ENCODE measurements around the gene SMIM12. TPM values are rescaled to one million over a fixed set of nuclear protein-coding genes. Genes with fewer than 3 reads are reported as not detected.

Gene SMIM12
- total RNA-seq, 3 donors from 2014 or later: 25.0 to 36.7 (median 29.6) TPM

- TF ChIP-seq POLR2A (IDR thresholded peaks at IDR 0.05) (no peak), CTCF (IDR thresholded peaks at IDR 0.05) (no peak), POLR2AphosphoS5 (IDR thresholded peaks at IDR 0.05) (no peak)
- Histone ChIP-seq H3K4me3 (peak overlapping the region; percentile 32 to 62 (median 33)), H3K9me3 (no peaks in the 10 kb centered on the region), H3K36me3 (no peaks in the 10 kb centered on the region), H3K4me1 (no peaks in the 10 kb centered on the region), H3K27ac (no peak overlapping the region), H3K27me3 (peaks cover 7 to 47% of the 10 kb centered on the region in 2 donors)
- intact Hi-C loops (cut with DNase I; ENCODE audit: low total_unique reads): no loop called here
- no peak for DNase-seq (ENCODE audit: low spot score in 2 of 2)
Measured at GRCh38 chr1:34885405-34886247, 26.1 kb upstream of the SMIM12 start.

- peak overlapping the region in 1 of 3 donors; percentile 62 for H3K4me3 ChIP-seq
- intact Hi-C loops (cut with DNase I; ENCODE audit: low total_unique reads): no loop called here
- H3K9me3 ChIP-seq: no peaks in the 10 kb centered on the region
- no peak overlapping the region for H3K27ac ChIP-seq
- DNase-seq (ENCODE audit: low spot score in 2 of 2): no peak
- peaks cover 7 to 42% of the 10 kb centered on the region in 2 donors for H3K27me3 ChIP-seq
- H3K4me1 ChIP-seq: no peaks in the 10 kb centered on the region
- no peaks in the 10 kb centered on the region for H3K36me3 ChIP-seq
- TF ChIP-seq POLR2A (IDR thresholded peaks at IDR 0.05): no peak
- TF ChIP-seq POLR2AphosphoS5 (IDR thresholded peaks at IDR 0.05): no peak
- no peak for TF ChIP-seq CTCF (IDR thresholded peaks at IDR 0.05)
Measured at GRCh38 chr1:34884961-34885360, 25.4 kb upstream of the SMIM12 start.

- Histone ChIP-seq H3K9me3 (no peaks in the 10 kb centered on the region), H3K4me3 (no peak overlapping the region), H3K36me3 (no peaks in the 10 kb centered on the region), H3K27me3 (peaks cover 7 to 42% of the 10 kb centered on the region in 2 donors), H3K27ac (no peak overlapping the region), H3K4me1 (no peaks in the 10 kb centered on the region)
- intact Hi-C loops (cut with DNase I; ENCODE audit: low total_unique reads): no loop called here
- TF ChIP-seq CTCF (IDR thresholded peaks at IDR 0.05) (no peak), POLR2A (IDR thresholded peaks at IDR 0.05) (no peak), POLR2AphosphoS5 (IDR thresholded peaks at IDR 0.05) (no peak)
- no peak for DNase-seq (ENCODE audit: low spot score in 2 of 2)
Measured at GRCh38 chr1:34884536-34884935, 25.0 kb upstream of the SMIM12 start.

GRCh38 chr1:34879230-34879629 lies 19.7 kb upstream of the SMIM12 start:
- no peak for TF ChIP-seq POLR2AphosphoS5 (IDR thresholded peaks at IDR 0.05)
- no peak for TF ChIP-seq CTCF (IDR thresholded peaks at IDR 0.05)
- no peak for TF ChIP-seq POLR2A (IDR thresholded peaks at IDR 0.05)
- intact Hi-C loops (cut with DNase I; ENCODE audit: low total_unique reads): no loop called here
- Histone ChIP-seq H3K36me3 (no peaks in the 10 kb centered on the region), H3K4me3 (no peak overlapping the region), H3K9me3 (no peaks in the 10 kb centered on the region), H3K27me3 (peaks cover 0 to 38% of the 10 kb centered on the region in 2 donors), H3K4me1 (no peaks in the 10 kb centered on the region), H3K27ac (no peak overlapping the region)
- DNase-seq (ENCODE audit: low spot score in 2 of 2): no peak

- intact Hi-C loops (cut with DNase I; ENCODE audit: low total_unique reads): no loop called here
- Histone ChIP-seq H3K27ac (no peak overlapping the region), H3K27me3 (peaks cover 0 to 49% of the 10 kb centered on the region in 2 donors), H3K36me3 (no peaks in the 10 kb centered on the region), H3K4me3 (no peak overlapping the region), H3K4me1 (no peaks in the 10 kb centered on the region), H3K9me3 (no peaks in the 10 kb centered on the region)
- no peak for TF ChIP-seq POLR2A (IDR thresholded peaks at IDR 0.05)
- no peak for TF ChIP-seq POLR2AphosphoS5 (IDR thresholded peaks at IDR 0.05)
- TF ChIP-seq CTCF (IDR thresholded peaks at IDR 0.05): no peak
- no peak for DNase-seq (ENCODE audit: low spot score in 2 of 2)
Measured at GRCh38 chr1:34876406-34876805, 16.9 kb upstream of the SMIM12 start.
